ENCODE data around the gene MSL3.
A peak's percentile ranks its signal among the peaks of the same experiment; 100 is the strongest.

MSL3 gene

GRCh38 chrX:11759461-11760311 is 1.6 kb downstream of the MSL3 start:
- peak; percentile 94 for DNase-seq (ENCODE audit: low read depth)

GRCh38 chrX:11760958-11761357 is 2.9 kb downstream of the MSL3 start:
- no peak for DNase-seq (ENCODE audit: low read depth)

GRCh38 chrX:11764602-11765067 is 6.6 kb downstream of the MSL3 start:
- DNase-seq (ENCODE audit: low read depth): no peak

GRCh38 chrX:11765449-11765848 is 7.4 kb downstream of the MSL3 start:
- no peak for DNase-seq (ENCODE audit: low read depth)

- DNase-seq (ENCODE audit: low read depth): no peak
Measured at GRCh38 chrX:11766487-11766886, 8.4 kb downstream of the MSL3 start.

- DNase-seq (ENCODE audit: low read depth): no peak
Measured at GRCh38 chrX:11768039-11768438, 10.0 kb downstream of the MSL3 start.

- DNase-seq (ENCODE audit: low read depth): no peak
Measured at GRCh38 chrX:11770320-11770719, 12.3 kb downstream of the MSL3 start.

- no peak for DNase-seq (ENCODE audit: low read depth)
Measured at GRCh38 chrX:11778230-11778629, 20.2 kb downstream of the MSL3 start.

GRCh38 chrX:11781133-11781532 is 23.1 kb downstream of the MSL3 start:
- DNase-seq (ENCODE audit: low read depth): no peak

- no peak for DNase-seq (ENCODE audit: low read depth)
Measured at GRCh38 chrX:11781734-11782370, 23.8 kb downstream of the MSL3 start.

GRCh38 chrX:11784543-11784942 is 26.5 kb downstream of the MSL3 start:
- no peak for DNase-seq (ENCODE audit: low read depth)

GRCh38 chrX:11786862-11787261 is 28.8 kb downstream of the MSL3 start:
- no peak for DNase-seq (ENCODE audit: low read depth)

- DNase-seq (ENCODE audit: low read depth): peak; percentile 11
Measured at GRCh38 chrX:11787564-11787963, 29.5 kb downstream of the MSL3 start.

- DNase-seq (ENCODE audit: low read depth): no peak
Measured at GRCh38 chrX:11789809-11790208, 31.8 kb downstream of the MSL3 start.

- DNase-seq (ENCODE audit: low read depth): no peak
Measured at GRCh38 chrX:11791090-11791489, 33.1 kb downstream of the MSL3 start.

GRCh38 chrX:11791537-11791936 is 33.5 kb downstream of the MSL3 start:
- DNase-seq (ENCODE audit: low read depth): no peak

GRCh38 chrX:11792461-11793421 is 34.7 kb downstream of the MSL3 start:
- no peak for DNase-seq (ENCODE audit: low read depth)

- DNase-seq (ENCODE audit: low read depth): no peak
Measured at GRCh38 chrX:11793734-11794133, 35.7 kb downstream of the MSL3 start.

- DNase-seq (ENCODE audit: low read depth): no peak
Measured at GRCh38 chrX:11813341-11813740, 55.3 kb downstream of the MSL3 start.
